Thyroid gland (tissue), 4 donors: Measurements from ENCODE around the gene C19orf25.

Source experiments
- POLR2A ChIP-seq, 2 donors: fragments of 450-650 bp; IDR thresholded peaks; one replicate each; pipeline ENCODE4 v1.6.1; 2017; ENCODE audit warnings: antibody characterized with exemption in 2 of 2, mild to moderate bottlenecking in 2 of 2, moderate library complexity in 1 of 2
- TF ChIP-seq, protein P1 (sequence below), 6 experiments: fragments of 200-600 bp in 3 of 6; fragments of 450-650 bp in 3 of 6; sonication (generic) in 3 of 6; IDR thresholded peaks; one replicate each; pipeline ENCODE4 v1.5.1; 2016 to 2019; ENCODE audit warnings: antibody characterized with exemption in 6 of 6, mild to moderate bottlenecking in 2 of 6, inconsistent platforms in 1 of 6, moderate library complexity in 1 of 6

DNA sequence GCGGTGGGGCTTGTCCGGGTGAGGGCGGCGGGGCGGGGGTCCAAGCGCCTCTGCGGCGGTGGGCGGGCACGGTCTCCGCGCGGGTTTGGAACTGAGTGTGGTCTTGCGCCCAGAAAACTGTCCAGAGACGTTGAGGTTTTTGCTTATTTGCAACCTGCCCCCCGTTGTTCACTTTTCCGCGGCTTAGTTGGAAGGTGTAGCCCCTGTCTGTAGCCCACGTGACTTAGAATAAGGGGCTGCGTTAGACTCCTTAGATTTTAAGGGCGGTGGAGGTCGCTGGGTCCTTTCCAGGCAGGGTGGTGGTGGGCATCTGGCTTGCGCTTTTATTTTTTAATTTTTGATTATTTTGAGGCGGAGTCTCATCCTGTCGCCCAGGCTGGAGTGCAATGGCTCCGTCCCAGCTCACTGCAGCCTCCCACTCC, 40.1 kb downstream of the C19orf25 start:
- TF ChIP-seq, protein P1, sequence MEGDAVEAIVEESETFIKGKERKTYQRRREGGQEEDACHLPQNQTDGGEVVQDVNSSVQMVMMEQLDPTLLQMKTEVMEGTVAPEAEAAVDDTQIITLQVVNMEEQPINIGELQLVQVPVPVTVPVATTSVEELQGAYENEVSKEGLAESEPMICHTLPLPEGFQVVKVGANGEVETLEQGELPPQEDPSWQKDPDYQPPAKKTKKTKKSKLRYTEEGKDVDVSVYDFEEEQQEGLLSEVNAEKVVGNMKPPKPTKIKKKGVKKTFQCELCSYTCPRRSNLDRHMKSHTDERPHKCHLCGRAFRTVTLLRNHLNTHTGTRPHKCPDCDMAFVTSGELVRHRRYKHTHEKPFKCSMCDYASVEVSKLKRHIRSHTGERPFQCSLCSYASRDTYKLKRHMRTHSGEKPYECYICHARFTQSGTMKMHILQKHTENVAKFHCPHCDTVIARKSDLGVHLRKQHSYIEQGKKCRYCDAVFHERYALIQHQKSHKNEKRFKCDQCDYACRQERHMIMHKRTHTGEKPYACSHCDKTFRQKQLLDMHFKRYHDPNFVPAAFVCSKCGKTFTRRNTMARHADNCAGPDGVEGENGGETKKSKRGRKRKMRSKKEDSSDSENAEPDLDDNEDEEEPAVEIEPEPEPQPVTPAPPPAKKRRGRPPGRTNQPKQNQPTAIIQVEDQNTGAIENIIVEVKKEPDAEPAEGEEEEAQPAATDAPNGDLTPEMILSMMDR (IDR thresholded peaks at IDR 0.05) = no peak
- no peak for TF ChIP-seq POLR2A (IDR thresholded peaks at IDR 0.05)
